Omental fat pad (tissue), 4 donors: ENCODE measurements around the gene CNPY1. TPM values are rescaled to one million over a fixed set of nuclear protein-coding genes. Genes with fewer than 3 reads are reported as not detected.
"Not testable (repeated sequence)": the region's sequence is repeated elsewhere in the genome, so short reads cannot be mapped to it uniquely, and the experiment has no call there.

Source experiments
- ATAC-seq: fragments of 150-250 bp; one replicate; pipeline ENCODE4 v1.9.1; 2016; ENCODE audit warnings: mild to moderate bottlenecking, moderate library complexity; ENCODE audit not compliant: low FRiP score
- DNase-seq: peaks from one replicate; pipeline ENCODE4 v3.0.0-alpha.2; 2019; ENCODE audit warnings: low spot score
- total RNA-seq, 4 donors: library from RNA; depleted of rRNA; stranded (reverse); fragments of >200 nt; gene quantifications; one replicate each; pipeline ENCODE4 v1.1.0, GENCODE V29; 2016
- TF ChIP-seq, protein P1 (sequence below), 3 donors: fragments of 450-650 bp; IDR thresholded peaks; one replicate each; pipeline ENCODE4 v1.5.1; 2016 to 2017; ENCODE audit warnings: antibody characterized with exemption in 3 of 3, mild to moderate bottlenecking in 3 of 3, moderate library complexity in 2 of 3

CNPY1 gene
- total RNA-seq, 4 donors from 2014 or later = not detected

- DNase-seq (no peak), ATAC-seq (no peak)
- TF ChIP-seq, protein P1, sequence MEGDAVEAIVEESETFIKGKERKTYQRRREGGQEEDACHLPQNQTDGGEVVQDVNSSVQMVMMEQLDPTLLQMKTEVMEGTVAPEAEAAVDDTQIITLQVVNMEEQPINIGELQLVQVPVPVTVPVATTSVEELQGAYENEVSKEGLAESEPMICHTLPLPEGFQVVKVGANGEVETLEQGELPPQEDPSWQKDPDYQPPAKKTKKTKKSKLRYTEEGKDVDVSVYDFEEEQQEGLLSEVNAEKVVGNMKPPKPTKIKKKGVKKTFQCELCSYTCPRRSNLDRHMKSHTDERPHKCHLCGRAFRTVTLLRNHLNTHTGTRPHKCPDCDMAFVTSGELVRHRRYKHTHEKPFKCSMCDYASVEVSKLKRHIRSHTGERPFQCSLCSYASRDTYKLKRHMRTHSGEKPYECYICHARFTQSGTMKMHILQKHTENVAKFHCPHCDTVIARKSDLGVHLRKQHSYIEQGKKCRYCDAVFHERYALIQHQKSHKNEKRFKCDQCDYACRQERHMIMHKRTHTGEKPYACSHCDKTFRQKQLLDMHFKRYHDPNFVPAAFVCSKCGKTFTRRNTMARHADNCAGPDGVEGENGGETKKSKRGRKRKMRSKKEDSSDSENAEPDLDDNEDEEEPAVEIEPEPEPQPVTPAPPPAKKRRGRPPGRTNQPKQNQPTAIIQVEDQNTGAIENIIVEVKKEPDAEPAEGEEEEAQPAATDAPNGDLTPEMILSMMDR (IDR thresholded peaks at IDR 0.05) = no peak
Measured at GRCh38 chr7:155521007-155521742, 25.2 kb downstream of the CNPY1 start.

DNA sequence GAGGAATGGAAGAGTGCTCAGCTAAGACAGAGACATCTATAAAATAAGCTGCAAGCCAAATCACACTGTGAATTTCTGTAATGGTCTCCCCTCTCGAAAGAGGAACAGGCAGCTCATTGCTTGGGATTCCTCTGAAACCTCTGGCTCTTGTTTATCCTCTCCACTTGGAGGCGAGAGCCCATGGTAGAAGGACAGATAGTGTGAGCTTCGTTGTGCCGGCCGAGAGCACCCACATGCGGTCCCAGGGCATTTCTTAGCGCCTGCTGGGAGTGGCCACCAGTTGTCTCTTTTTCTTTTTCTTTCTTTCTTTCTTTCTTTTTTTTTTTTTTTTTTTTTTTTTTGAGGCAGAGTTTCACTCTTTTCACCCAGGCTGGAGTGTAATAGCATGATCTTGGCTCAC, 26.2 kb downstream of the CNPY1 start:
- DNase-seq = no peak
- ATAC-seq = no peak
- TF ChIP-seq, protein P1 (IDR thresholded peaks at IDR 0.05) = no peak

DNA sequence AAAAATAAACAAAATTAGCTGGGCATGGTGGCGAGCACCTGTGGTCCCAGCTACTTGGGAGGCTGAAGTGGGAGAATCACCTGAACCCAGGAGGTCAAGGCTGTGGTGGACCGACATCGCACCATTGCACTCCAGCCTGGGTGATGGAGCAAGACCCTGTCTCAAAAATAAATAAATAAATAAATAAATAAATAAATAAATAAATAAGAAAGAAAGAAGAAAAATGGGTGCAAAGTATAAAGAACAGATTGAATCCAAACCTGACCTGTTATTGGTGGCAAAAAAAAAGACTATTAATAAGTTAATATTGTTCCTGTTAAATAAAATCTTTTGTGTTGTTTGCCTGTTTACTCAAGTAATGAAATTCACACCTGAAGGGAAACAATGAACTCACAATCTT, 27.0 kb downstream of the CNPY1 start:
- DNase-seq, ATAC-seq: not testable (repeated sequence)

DNA sequence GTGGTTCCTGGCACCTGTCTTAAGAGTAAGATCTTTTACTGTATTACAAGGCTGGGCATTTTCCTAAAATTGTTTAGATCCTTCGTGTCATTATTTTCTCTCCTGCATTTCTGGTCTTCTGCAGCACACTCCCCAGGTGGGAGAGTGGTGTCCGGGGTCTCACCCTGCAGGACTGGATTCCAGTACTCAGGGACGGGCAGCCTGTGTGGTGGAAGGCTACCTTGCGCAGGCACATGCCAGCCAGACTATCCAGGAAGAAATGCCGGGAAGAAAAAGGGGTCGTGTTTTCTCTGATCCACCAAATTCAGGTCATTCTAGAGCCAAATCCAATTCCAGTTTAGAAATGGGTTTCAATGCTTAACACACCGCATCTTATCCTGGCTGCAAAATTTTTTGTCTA, 27.7 kb downstream of the CNPY1 start:
- ATAC-seq (no peak), DNase-seq (no peak)
- TF ChIP-seq, protein P1 (IDR thresholded peaks at IDR 0.05) = no peak

- TF ChIP-seq, protein P1 (IDR thresholded peaks at IDR 0.05) = no peak
- DNase-seq (no peak), ATAC-seq (no peak)
Measured at GRCh38 chr7:155517969-155518368, 28.4 kb downstream of the CNPY1 start.

DNA sequence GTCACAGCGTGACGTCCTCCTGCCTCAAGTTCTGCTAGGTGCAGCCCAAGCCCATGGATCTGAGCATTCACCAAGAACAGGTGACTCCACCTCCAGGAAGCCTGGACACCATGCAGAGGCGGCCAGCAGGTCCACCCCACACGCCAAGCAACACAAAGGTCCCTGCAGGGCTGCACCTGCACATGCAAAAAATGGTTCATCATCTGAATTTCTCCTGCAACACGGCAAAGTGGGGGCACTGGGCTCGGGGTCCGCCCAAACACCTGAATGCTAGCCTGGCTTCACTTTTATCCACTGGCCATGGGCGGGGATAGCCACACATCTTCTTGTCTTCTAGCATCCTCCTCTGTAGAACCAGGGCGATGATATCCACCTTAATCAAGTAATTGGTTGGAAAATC, 28.9 kb downstream of the CNPY1 start:
- no peak for ATAC-seq
- TF ChIP-seq, protein P1 (IDR thresholded peaks at IDR 0.05) = no peak
- DNase-seq = no peak

DNA sequence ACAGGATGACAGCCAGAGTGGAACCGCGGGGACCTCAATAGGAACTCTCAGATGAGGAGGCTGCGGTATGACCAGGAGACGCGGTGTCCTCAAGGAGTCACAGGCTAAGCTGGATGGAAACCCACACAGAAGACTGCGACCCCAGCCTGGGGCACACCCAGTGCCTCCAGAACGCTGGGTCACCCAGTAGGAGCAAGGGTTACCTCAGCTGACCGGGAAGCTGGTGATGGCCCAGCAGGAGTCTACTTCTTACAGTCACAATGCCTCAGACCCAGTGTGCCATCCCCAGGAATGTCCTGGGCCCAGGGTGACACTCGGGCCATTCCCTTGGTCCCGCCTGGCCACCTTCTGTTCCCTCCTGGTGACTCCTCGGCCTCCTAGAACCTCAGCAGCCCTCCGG, 29.9 kb downstream of the CNPY1 start:
- TF ChIP-seq, protein P1 (IDR thresholded peaks at IDR 0.05) = no peak
- no peak for DNase-seq
- no peak for ATAC-seq
